Mucosa of gallbladder (tissue), 1 donor: ENCODE data around the gene TMBIM1. TPM values are rescaled to one million over a fixed set of nuclear protein-coding genes. Genes with fewer than 3 reads are reported as not detected.

ENCODE experiments used
- DNase-seq: peaks from one replicate; pipeline ENCODE4 v3.0.0-alpha.2; 2020; ENCODE audit warnings: low spot score
- total RNA-seq: library from RNA; stranded (reverse); gene quantifications from one replicate; pipeline ENCODE4 v1.2.1, GENCODE V29; 2021
- donor health status: DM: no; HTN: no; CAD: no.

TMBIM1 gene
- total RNA-seq, 1 donor from 2014 or later: 388 TPM

- no peak for DNase-seq
These were observed 34.8 kb downstream of the TMBIM1 start for GRCh38 chr2:218257390-218257981.

- DNase-seq: no peak
These were observed 35.5 kb downstream of the TMBIM1 start for GRCh38 chr2:218256612-218257350.

GRCh38 chr2:218255446-218255845 is 36.9 kb downstream of the TMBIM1 start:
- no peak for DNase-seq

GRCh38 chr2:218253232-218253625 is 39.1 kb downstream of the TMBIM1 start:
- no peak for DNase-seq

- no peak for DNase-seq
These were observed 39.6 kb downstream of the TMBIM1 start for GRCh38 chr2:218252509-218253231.

- no peak for DNase-seq
These were observed 42.6 kb downstream of the TMBIM1 start for GRCh38 chr2:218249691-218250090.

GRCh38 chr2:218245214-218245613 is 47.1 kb downstream of the TMBIM1 start:
- DNase-seq: no peak

GRCh38 chr2:218244665-218245064 is 47.6 kb downstream of the TMBIM1 start:
- no peak for DNase-seq

GRCh38 chr2:218244204-218244603 is 48.1 kb downstream of the TMBIM1 start:
- DNase-seq: no peak

GRCh38 chr2:218238887-218239286 is 53.4 kb downstream of the TMBIM1 start:
- DNase-seq: no peak

GRCh38 chr2:218236829-218237228 is 55.5 kb downstream of the TMBIM1 start:
- DNase-seq: no peak

GRCh38 chr2:218235017-218235416 is 57.3 kb downstream of the TMBIM1 start:
- no peak for DNase-seq

- no peak for DNase-seq
These were observed 57.8 kb downstream of the TMBIM1 start for GRCh38 chr2:218234521-218234920.

- no peak for DNase-seq
These were observed 58.8 kb downstream of the TMBIM1 start for GRCh38 chr2:218233543-218233942.

- peak; percentile 67 for DNase-seq
These were observed 61.4 kb downstream of the TMBIM1 start for GRCh38 chr2:218230882-218231281.

- no peak for DNase-seq
These were observed 62.5 kb downstream of the TMBIM1 start for GRCh38 chr2:218229851-218230250.

- DNase-seq: peak; percentile 40
These were observed 63.1 kb downstream of the TMBIM1 start for GRCh38 chr2:218229239-218229638.

- DNase-seq: no peak
These were observed 63.8 kb downstream of the TMBIM1 start for GRCh38 chr2:218228366-218229090.

GRCh38 chr2:218226903-218227302 is 65.4 kb downstream of the TMBIM1 start:
- DNase-seq: no peak
